ENCODE data around the gene USP8. TPM values are rescaled to one million over a fixed set of nuclear protein-coding genes. Genes with fewer than 3 reads are reported as not detected.
A peak's percentile ranks its signal among the peaks of the same experiment; 100 is the strongest.
"Not testable (repeated sequence)": the region's sequence is repeated elsewhere in the genome, so short reads cannot be mapped to it uniquely, and the experiment has no call there.

USP8 gene
- total RNA-seq, 3 donors from 2014 or later (not counting 1 experiment from before 2014, with no cell fraction given) = 81.0 to 87.7 (median 81.4) TPM

- WGBS (ENCODE audit: insufficient coverage) = 98% methylated on average over 9 of the region's 9 CpGs
- H3K9me3 ChIP-seq (ENCODE audit: control insufficient read depth, insufficient read depth, low read length) = no peaks in the 10 kb centered on the region
- intact Hi-C loops (cut with micrococcal nuclease) = no loop called here
- H3K4me3 ChIP-seq (ENCODE audit: low read length) = no peak overlapping the region
- no peaks in the 10 kb centered on the region for H3K9me3 Mint-ChIP-seq
- no peaks in the 10 kb centered on the region for H3K36me3 ChIP-seq (ENCODE audit: control insufficient read depth, insufficient read depth, low read length)
- no peaks in the 10 kb centered on the region for H3K27me3 ChIP-seq (ENCODE audit: control insufficient read depth, insufficient read depth, low read length)
- no peak overlapping the region for H3K27ac Mint-ChIP-seq
- ATAC-seq (no peak), DNase-seq (no peak)
- H3K4me1 Mint-ChIP-seq = no peaks in the 10 kb centered on the region
- H3K4me1 ChIP-seq (ENCODE audit: control insufficient read depth, insufficient read depth, low read length) = no peaks in the 10 kb centered on the region
- H3K4me3 Mint-ChIP-seq = no peak overlapping the region
- no peak for TF ChIP-seq CTCF (IDR thresholded peaks at IDR 0.05)
- H3K27me3 Mint-ChIP-seq (ENCODE audit: low read depth in 2 of 2) = peaks cover 0 to 4% of the 10 kb centered on the region in 2 donors
- no peaks in the 10 kb centered on the region for H3K36me3 Mint-ChIP-seq
- H3K27ac ChIP-seq (ENCODE audit: low read length) = no peak overlapping the region
These were observed 6.1 kb upstream of the USP8 start for GRCh38 chr15:50418041-50418583.

GRCh38 chr15:50425219-50425618, 1.0 kb downstream of the USP8 start:
- TF ChIP-seq CTCF (IDR thresholded peaks at IDR 0.05) = no peak
- H3K36me3 Mint-ChIP-seq = no peaks in the 10 kb centered on the region
- Histone ChIP-seq H3K4me3 (ENCODE audit: low read length) (peak overlapping the region; percentile 98), H3K9me3 (ENCODE audit: control insufficient read depth, insufficient read depth, low read length) (no peaks in the 10 kb centered on the region), H3K4me1 (ENCODE audit: control insufficient read depth, insufficient read depth, low read length) (peaks cover 11% of the 10 kb centered on the region), H3K27ac (ENCODE audit: low read length) (peak overlapping the region; percentile 90), H3K36me3 (ENCODE audit: control insufficient read depth, insufficient read depth, low read length) (no peaks in the 10 kb centered on the region), H3K27me3 (ENCODE audit: control insufficient read depth, insufficient read depth, low read length) (no peaks in the 10 kb centered on the region)
- H3K4me3 Mint-ChIP-seq = peak overlapping the region; percentile 99
- DNase-seq (no peak), ATAC-seq (no peak)
- intact Hi-C loops (cut with micrococcal nuclease) = no loop called here
- no peaks in the 10 kb centered on the region for H3K27me3 Mint-ChIP-seq (ENCODE audit: low read depth in 2 of 2)
- peak overlapping the region; percentile 96 to 98 for H3K27ac Mint-ChIP-seq
- 26% methylated on average over 3 of the region's 5 CpGs for WGBS (ENCODE audit: insufficient coverage)
- H3K9me3 Mint-ChIP-seq = no peaks in the 10 kb centered on the region
- peaks cover 43 to 44% of the 10 kb centered on the region in 2 donors for H3K4me1 Mint-ChIP-seq

- H3K4me1 Mint-ChIP-seq = peaks cover 43 to 46% of the 10 kb centered on the region in 2 donors
- peak overlapping the region; percentile 96 to 98 for H3K27ac Mint-ChIP-seq
- H3K27ac ChIP-seq (ENCODE audit: low read length); ATAC-seq; H3K36me3 ChIP-seq (ENCODE audit: control insufficient read depth, insufficient read depth, low read length); H3K36me3 Mint-ChIP-seq; H3K4me3 ChIP-seq (ENCODE audit: low read length); DNase-seq; H3K9me3 Mint-ChIP-seq; H3K27me3 ChIP-seq (ENCODE audit: control insufficient read depth, insufficient read depth, low read length); intact Hi-C loops (cut with micrococcal nuclease); H3K9me3 ChIP-seq (ENCODE audit: control insufficient read depth, insufficient read depth, low read length); H3K27me3 Mint-ChIP-seq (ENCODE audit: low read depth in 2 of 2): not testable (repeated sequence)
- peaks cover 11% of the 10 kb centered on the region for H3K4me1 ChIP-seq (ENCODE audit: control insufficient read depth, insufficient read depth, low read length)
- H3K4me3 Mint-ChIP-seq = peak overlapping the region; percentile 99
- WGBS (ENCODE audit: insufficient coverage) = 94% methylated on average over 15 of the region's 17 CpGs
These were observed 1.6 kb downstream of the USP8 start for GRCh38 chr15:50425678-50426246.

- no peaks in the 10 kb centered on the region for H3K27me3 Mint-ChIP-seq (ENCODE audit: low read depth in 2 of 2)
- Histone ChIP-seq H3K36me3 (ENCODE audit: control insufficient read depth, insufficient read depth, low read length) (no peaks in the 10 kb centered on the region), H3K27me3 (ENCODE audit: control insufficient read depth, insufficient read depth, low read length) (no peaks in the 10 kb centered on the region), H3K27ac (ENCODE audit: low read length) (no peak overlapping the region), H3K9me3 (ENCODE audit: control insufficient read depth, insufficient read depth, low read length) (no peaks in the 10 kb centered on the region), H3K4me3 (ENCODE audit: low read length) (no peak overlapping the region), H3K4me1 (ENCODE audit: control insufficient read depth, insufficient read depth, low read length) (peaks cover 11% of the 10 kb centered on the region)
- H3K4me3 Mint-ChIP-seq = peak overlapping the region; percentile 52
- DNase-seq (no peak), ATAC-seq (no peak)
- intact Hi-C loops (cut with micrococcal nuclease) = no loop called here
- H3K27ac Mint-ChIP-seq = peak overlapping the region; percentile 58 to 66
- WGBS (ENCODE audit: insufficient coverage) = 93% methylated on average over 9 of the region's 9 CpGs
- H3K4me1 Mint-ChIP-seq = peaks cover 43 to 52% of the 10 kb centered on the region in 2 donors
- H3K9me3 Mint-ChIP-seq = no peaks in the 10 kb centered on the region
- no peak for TF ChIP-seq CTCF (IDR thresholded peaks at IDR 0.05)
- no peaks in the 10 kb centered on the region for H3K36me3 Mint-ChIP-seq
These were observed 2.2 kb downstream of the USP8 start for GRCh38 chr15:50426428-50426827.
